Liver (tissue), 9 donors: ENCODE measurements around the gene KRTAP2-1. TPM values are rescaled to one million over a fixed set of nuclear protein-coding genes. Genes with fewer than 3 reads are reported as not detected.

ENCODE experiments used
- DNase-seq: peaks from one replicate; pipeline ENCODE4 v3.0.0-alpha.2; 2017; ENCODE audit warnings: low spot score
- H3K27ac ChIP-seq, 2 donors: one replicate each; pipeline ENCODE4 v1.7.0; 2013; ENCODE audit warnings: inconsistent platforms in 2 of 2, low read length in 2 of 2, control low read depth in 1 of 2, low read depth in 1 of 2, mild to moderate bottlenecking in 1 of 2
- H3K27me3 ChIP-seq, 4 donors: one replicate each; pipeline versions ENCODE4 v1.6.1 to v1.7.0; 2013; ENCODE audit warnings: low read length in 3 of 4, inconsistent platforms in 1 of 4, mild to moderate bottlenecking in 1 of 4, moderate library complexity in 1 of 4; ENCODE audit not compliant: control insufficient read depth in 4 of 4, insufficient read depth in 4 of 4
- H3K36me3 ChIP-seq, 4 donors: one replicate each; pipeline versions ENCODE4 v1.6.1 to v1.7.0; 2013; ENCODE audit warnings: low read length in 3 of 4, mild to moderate bottlenecking in 3 of 4, low read depth in 1 of 4, moderate library complexity in 1 of 4; ENCODE audit not compliant: control insufficient read depth in 4 of 4, insufficient read depth in 3 of 4
- H3K4me1 ChIP-seq, 4 donors: one replicate each; pipeline versions ENCODE4 v1.6.1 to v1.7.0; 2013; ENCODE audit warnings: low read length in 3 of 4, mild to moderate bottlenecking in 3 of 4, moderate library complexity in 1 of 4; ENCODE audit not compliant: control insufficient read depth in 4 of 4, insufficient read depth in 4 of 4
- H3K4me3 ChIP-seq, 3 donors: one replicate each; pipeline versions ENCODE4 v1.6.1 to v1.7.0; 2013; ENCODE audit warnings: low read length in 3 of 3, control low read depth in 1 of 3, low read depth in 1 of 3, mild to moderate bottlenecking in 1 of 3
- H3K9ac ChIP-seq, 2 donors: one replicate each; pipeline ENCODE4 v1.7.0; 2013; ENCODE audit warnings: low read length in 2 of 2, mild to moderate bottlenecking in 2 of 2, moderate library complexity in 2 of 2, control low read depth in 1 of 2, low read depth in 1 of 2
- H3K9me3 ChIP-seq, 4 donors: one replicate each; pipeline versions ENCODE4 v1.6.1 to v1.7.0; 2013; ENCODE audit warnings: low read length in 3 of 4; ENCODE audit not compliant: control insufficient read depth in 4 of 4
- ATF3 ChIP-seq: IDR thresholded peaks from 2 replicates; pipeline ENCODE4 v1.6.1; 2016; ENCODE audit warnings: antibody characterized with exemption
- CTCF ChIP-seq: fragments of 150-350 bp; IDR thresholded peaks from 2 replicates; pipeline ENCODE4 v1.5.1; 2017; ENCODE audit warnings: improper control_type of control experiment, low read depth, low read length; ENCODE audit not compliant: missing input control
- EGR1 ChIP-seq, 2 donors: IDR thresholded peaks; 2 replicates each; pipeline ENCODE4 v1.6.1; 2016 to 2018; ENCODE audit warnings: antibody characterized with exemption in 2 of 2, low read depth in 2 of 2
- FOXA1 ChIP-seq: IDR thresholded peaks from 2 replicates; pipeline ENCODE4 v1.6.1; 2016; ENCODE audit warnings: antibody characterized with exemption
- FOXA2 ChIP-seq: IDR thresholded peaks from 2 replicates; pipeline ENCODE4 v1.6.1; 2016; ENCODE audit warnings: antibody characterized with exemption
- GABPA ChIP-seq, 2 donors: IDR thresholded peaks in 1 of 2; conservative IDR thresholded peaks in 1 of 2; 2 replicates each; pipeline ENCODE4 v1.6.1; 2016; ENCODE audit warnings: antibody characterized with exemption in 2 of 2, mild to moderate bottlenecking in 1 of 2, moderate library complexity in 1 of 2
- HNF4A ChIP-seq, 2 donors: conservative IDR thresholded peaks; 2 replicates each; pipeline ENCODE4 v1.6.1; 2016; ENCODE audit warnings: antibody characterized with exemption in 2 of 2, mild to moderate bottlenecking in 2 of 2
- HNF4G ChIP-seq: IDR thresholded peaks from 2 replicates; pipeline ENCODE4 v1.6.1; 2016; ENCODE audit warnings: antibody characterized with exemption
- JUND ChIP-seq, 2 donors: IDR thresholded peaks; 2 replicates each; pipeline ENCODE4 v1.6.1; 2016; ENCODE audit warnings: antibody characterized with exemption in 2 of 2
- MAX ChIP-seq: IDR thresholded peaks from 2 replicates; pipeline ENCODE4 v1.6.1; 2016; ENCODE audit warnings: antibody characterized with exemption
- NR2F2 ChIP-seq: IDR thresholded peaks from 2 replicates; pipeline ENCODE4 v1.6.1; 2016; ENCODE audit warnings: antibody characterized with exemption
- RAD21 ChIP-seq, 2 donors: IDR thresholded peaks; 2 replicates each; pipeline ENCODE4 v1.6.1; 2016; ENCODE audit warnings: antibody characterized with exemption in 2 of 2, mild to moderate bottlenecking in 2 of 2
- REST ChIP-seq: IDR thresholded peaks from 2 replicates; pipeline ENCODE4 v1.6.1; 2016; ENCODE audit warnings: antibody characterized with exemption, mild to moderate bottlenecking
- RXRA ChIP-seq, 2 donors: IDR thresholded peaks; 2 replicates each; pipeline ENCODE4 v1.6.1; 2017 to 2018; ENCODE audit warnings: antibody characterized with exemption in 2 of 2, mild to moderate bottlenecking in 1 of 2
- SP1 ChIP-seq: IDR thresholded peaks from 2 replicates; pipeline ENCODE4 v1.6.1; 2018; ENCODE audit warnings: antibody characterized with exemption, mild to moderate bottlenecking
- TAF1 ChIP-seq: conservative IDR thresholded peaks from 2 replicates; pipeline ENCODE4 v1.6.1; 2016; ENCODE audit warnings: antibody characterized with exemption, mild to moderate bottlenecking
- YY1 ChIP-seq: IDR thresholded peaks from 2 replicates; pipeline ENCODE4 v1.6.1; 2016; ENCODE audit warnings: antibody characterized with exemption, mild to moderate bottlenecking
- ZBTB33 ChIP-seq: IDR thresholded peaks from 2 replicates; pipeline ENCODE4 v1.6.1; 2016; ENCODE audit warnings: antibody characterized with exemption
- WGBS: extraction: QIAGEN DNeasy Blood & Tissue Kit; methylation state at CpG from one replicate; pipeline ENCODE4 v1.1.7; 2013; 5-methylcytosine and 5-hydroxymethylcytosine counted together
- polyA plus RNA-seq, 2 donors: library from polyadenylated mRNA; stranded (reverse) in 1 of 2; unstranded in 1 of 2; fragments of 200-250 nt in 1 of 2; fragments of >200 nt in 1 of 2; fragmentation: Nextera tagmentation in 1 of 2; extraction: Ambion mirVana in 1 of 2; gene quantifications; one replicate each; pipeline versions ENCODE4 v1.2.1 to v1.2.3, GENCODE V29; 2013 to 2015
- total RNA-seq, 2 donors: library from RNA; depleted of rRNA; stranded (reverse); fragments of >200 nt; gene quantifications; one replicate each; pipeline ENCODE4 v1.2.3, GENCODE V29; 2014
- donor health status: healthy.
- donor health status: healthy.
- donor health status: healthy.
- donor health status: healthy.
- donor health status: healthy.

KRTAP2-1 gene
- total and polyA plus RNA-seq, 4 donors, result not detected

- Histone ChIP-seq H3K9ac (no peak overlapping the region), H3K27ac (no peak overlapping the region), H3K4me1 (no peaks in the 10 kb centered on the region), H3K36me3 (no peaks in the 10 kb centered on the region), H3K27me3 (no peaks in the 10 kb centered on the region), H3K9me3 (no peaks in the 10 kb centered on the region), H3K4me3 (no peak overlapping the region)
- 87% methylated on average over 4 of the region's 4 CpGs for WGBS
- no peak for DNase-seq
- TF ChIP-seq RAD21 (IDR thresholded peaks at IDR 0.05) (no peak), TAF1 (no peak), ATF3 (no peak), YY1 (no peak), HNF4A (conservative IDR thresholded peaks at IDR 0.05) (no peak)
Observed at GRCh38 chr17:41054025-41054424, 6.9 kb upstream of the KRTAP2-1 start.

- Histone ChIP-seq H3K9me3 (no peaks in the 10 kb centered on the region), H3K4me1 (no peaks in the 10 kb centered on the region), H3K4me3 (no peak overlapping the region), H3K27me3 (no peaks in the 10 kb centered on the region), H3K9ac (no peak overlapping the region), H3K27ac (no peak overlapping the region), H3K36me3 (no peaks in the 10 kb centered on the region)
- TF ChIP-seq YY1 (no peak), RAD21 (IDR thresholded peaks at IDR 0.05) (no peak), HNF4A (conservative IDR thresholded peaks at IDR 0.05) (no peak), RXRA (IDR thresholded peaks at IDR 0.05) (no peak), HNF4G (no peak), ATF3 (no peak), NR2F2 (no peak), MAX (no peak), REST (no peak), CTCF (no peak), TAF1 (no peak), JUND (IDR thresholded peaks at IDR 0.05) (no peak), FOXA1 (no peak), FOXA2 (no peak), EGR1 (IDR thresholded peaks at IDR 0.05; ENCODE audit: low read depth in 2 of 2) (no peak), SP1 (no peak), ZBTB33 (no peak), GABPA (IDR thresholded peaks at IDR 0.05 in 1 of 2, conservative IDR thresholded peaks at IDR 0.05 in 1 of 2) (no peak)
- no peak for DNase-seq
Observed at GRCh38 chr17:41052566-41052965, 5.5 kb upstream of the KRTAP2-1 start.
